GM21619 (cell line): Measurements from ENCODE around the gene SLC34A1.
A peak's percentile ranks its signal among the peaks of the same experiment; 100 is the strongest.
"Not testable (repeated sequence)": the region's sequence is repeated elsewhere in the genome, so short reads cannot be mapped to it uniquely, and the experiment has no call there.

Source experiments
- ATAC-seq: cut with Tn5 transposase; IDR thresholded peaks from one replicate; pipeline ENCODE4 v1.9.1; 2021; ENCODE audit not compliant: unreplicated experiment

SLC34A1 gene

GRCh38 chr5:177405312-177405711 is 21.1 kb downstream of the SLC34A1 start:
- no peak for ATAC-seq

GRCh38 chr5:177405805-177406204 is 21.6 kb downstream of the SLC34A1 start:
- ATAC-seq = no peak

- ATAC-seq = no peak
These were observed 25.0 kb downstream of the SLC34A1 start, which contains the start of gene F12 for GRCh38 chr5:177409043-177409801. F12 (minus strand) TSS chr5:177409564; CDS start chr5:177409527, 37 bp downstream.

- no peak for ATAC-seq
These were observed 26.3 kb downstream of the SLC34A1 start for GRCh38 chr5:177410575-177410974.

GRCh38 chr5:177412603-177413233 is 28.5 kb downstream of the SLC34A1 start:
- peak; percentile 63 for ATAC-seq

GRCh38 chr5:177414481-177414880 is 30.2 kb downstream of the SLC34A1 start:
- ATAC-seq = no peak

GRCh38 chr5:177417081-177417480 is 32.8 kb downstream of the SLC34A1 start:
- ATAC-seq = not testable (repeated sequence)

- ATAC-seq = no peak
These were observed 34.8 kb downstream of the SLC34A1 start for GRCh38 chr5:177419046-177419445.

- not testable (repeated sequence) for ATAC-seq
These were observed 36.2 kb downstream of the SLC34A1 start for GRCh38 chr5:177420472-177420871.

GRCh38 chr5:177421062-177421798 is 37.0 kb downstream of the SLC34A1 start:
- no peak for ATAC-seq

- ATAC-seq = no peak
These were observed 39.4 kb downstream of the SLC34A1 start for GRCh38 chr5:177423671-177424070.

- ATAC-seq = no peak
These were observed 41.1 kb downstream of the SLC34A1 start for GRCh38 chr5:177425196-177425800.

GRCh38 chr5:177425801-177426565 is 41.7 kb downstream of the SLC34A1 start:
- ATAC-seq = peak; percentile 73

- peak; percentile 2 for ATAC-seq
These were observed 42.5 kb downstream of the SLC34A1 start, which contains the start of gene GRK6 for GRCh38 chr5:177426566-177427210. GRK6 (plus strand) TSS chr5:177426676; CDS start chr5:177426846, 170 bp downstream.

- no peak for ATAC-seq
These were observed 43.1 kb downstream of the SLC34A1 start for GRCh38 chr5:177427211-177427822.

GRCh38 chr5:177427919-177428573 is 43.8 kb downstream of the SLC34A1 start:
- no peak for ATAC-seq

- no peak for ATAC-seq
These were observed 44.5 kb downstream of the SLC34A1 start for GRCh38 chr5:177428574-177429217.

GRCh38 chr5:177429248-177430040 is 45.2 kb downstream of the SLC34A1 start:
- no peak for ATAC-seq
